GM19395 (cell line): ENCODE measurements around the gene CENPN.

ENCODE experiments used
- ATAC-seq: cut with Tn5 transposase; IDR thresholded peaks from one replicate; pipeline ENCODE4 v1.9.1; 2021; ENCODE audit warnings: mild to moderate bottlenecking, moderate library complexity; ENCODE audit not compliant: unreplicated experiment

The CENPN gene

GRCh38 chr16:81077076-81077940, 70.3 kb downstream of the CENPN start, which contains the start of gene C16orf46:
C16orf46 (minus strand) TSS chr16:81077238; CDS start chr16:81063955, 13,283 bp downstream.
- ATAC-seq = peak; percentile 96

GRCh38 chr16:81080233-81080632, 73.2 kb downstream of the CENPN start:
- no peak for ATAC-seq

- no peak for ATAC-seq
Measured at GRCh38 chr16:81081014-81081413, 74.0 kb downstream of the CENPN start.
